T-cell (primary cell): ENCODE results near the gene ARPC5. TPM values are rescaled to one million over a fixed set of nuclear protein-coding genes. Genes with fewer than 3 reads are reported as not detected.
"Not testable (repeated sequence)": the region's sequence is repeated elsewhere in the genome, so short reads cannot be mapped to it uniquely, and the experiment has no call there.

ENCODE experiments used
- ATAC-seq, 4 experiments: fragments of 200-7000 bp in 3 of 4; fragments of 150-1000 bp in 1 of 4; cut with Tn5 transposase; replicated peaks in 1 of 4; 1 replicate in 3 of 4; 2 replicates in 1 of 4; pipeline ENCODE4 v1.10.0; 2021; ENCODE audit warnings: moderate library complexity in 3 of 4, mild to moderate bottlenecking in 2 of 4, moderate number of reproducible peaks in 1 of 4
- CTCF ChIA-PET, 2 donors: fragments of 300-600 bp; sonication (Branson Sonifier 250); formaldehyde crosslinking; loops; one replicate each; lab custom pipeline; 2022; ENCODE audit warnings: antibody characterized with exemption in 2 of 2; lab: Charles Lee
- POLR2A ChIA-PET, 2 donors: fragments of 300-600 bp; sonication (Branson Sonifier 250); formaldehyde crosslinking; loops; one replicate each; lab custom pipeline; 2022; ENCODE audit warnings: antibody characterized with exemption in 2 of 2; lab: Charles Lee
- DNase-seq, 35 experiments: peaks; one replicate each; pipeline versions ENCODE4 v3.0.0 to v3.0.0-alpha.2; 2013 to 2023
- H3K27ac ChIP-seq: one replicate; pipeline ENCODE4 v1.5.1; 2013; ENCODE audit warnings: low read length
- H3K27me3 ChIP-seq, 2 experiments: replicated peaks in 1 of 2; 1 replicate in 1 of 2; 2 replicates in 1 of 2; pipeline versions ENCODE4 v1.6.1 to v1.7.0; 2013; ENCODE audit warnings: low read length in 1 of 2, mixed read lengths in 1 of 2; ENCODE audit not compliant: control insufficient read depth in 2 of 2, insufficient read depth in 2 of 2; ENCODE audit errors: extremely low read depth in 1 of 2
- H3K36me3 ChIP-seq, 2 donors: 1 replicate in 1 of 2; 2 replicates in 1 of 2; pipeline versions ENCODE4 v1.6.1 to v1.7.0; 2013; ENCODE audit warnings: low read length in 1 of 2; ENCODE audit not compliant: control insufficient read depth in 2 of 2, insufficient read depth in 1 of 2; ENCODE audit errors: extremely low read depth in 1 of 2
- H3K4me1 ChIP-seq, 2 experiments: 1 replicate in 1 of 2; 2 replicates in 1 of 2; pipeline versions ENCODE4 v1.6.1 to v1.7.0; 2013; ENCODE audit warnings: low read length in 2 of 2, mixed read lengths in 1 of 2; ENCODE audit not compliant: insufficient read depth in 2 of 2, control insufficient read depth in 1 of 2; ENCODE audit errors: extremely low read depth in 1 of 2
- H3K4me3 ChIP-seq, 2 donors: 1 replicate in 1 of 2; 2 replicates in 1 of 2; pipeline versions ENCODE4 v1.5.1 to v1.7.0; 2013; ENCODE audit warnings: mild to moderate bottlenecking in 2 of 2, low read length in 1 of 2, moderate library complexity in 1 of 2; ENCODE audit not compliant: control insufficient read depth in 1 of 2; ENCODE audit errors: extremely low read depth in 1 of 2
- H3K9me3 ChIP-seq: 2 replicates; pipeline ENCODE4 v1.7.0; 2013
- H3K27ac Mint-ChIP-seq, 2 donors: one replicate each; pipeline ENCODE4 v1.8.0; 2020 to 2021; ENCODE audit warnings: mild to moderate bottlenecking in 2 of 2, mixed read lengths in 2 of 2
- H3K27me3 Mint-ChIP-seq, 2 donors: one replicate each; pipeline ENCODE4 v1.8.0; 2021 to 2022; ENCODE audit warnings: mixed read lengths in 2 of 2
- H3K36me3 Mint-ChIP-seq: one replicate; pipeline ENCODE4 v1.8.0; 2021; ENCODE audit warnings: mixed read lengths
- H3K4me1 Mint-ChIP-seq, 3 donors: one replicate each; pipeline ENCODE4 v1.8.0; 2020 to 2022; ENCODE audit warnings: mixed read lengths in 3 of 3, mild to moderate bottlenecking in 1 of 3
- H3K4me3 Mint-ChIP-seq, 3 donors: one replicate each; pipeline ENCODE4 v1.8.0; 2020 to 2022; ENCODE audit warnings: mild to moderate bottlenecking in 3 of 3, mixed read lengths in 3 of 3, moderate library complexity in 3 of 3
- H3K9me3 Mint-ChIP-seq, 3 donors: one replicate each; pipeline ENCODE4 v1.8.0; 2020 to 2022; ENCODE audit warnings: mixed read lengths in 3 of 3
- WGBS: methylation state at CpG from one replicate; pipeline ENCODE4 v1.1.5; 2013; ENCODE audit warnings: missing lambda C conversion rate; ENCODE audit not compliant: insufficient coverage; 5-methylcytosine and 5-hydroxymethylcytosine counted together
- total RNA-seq, 35 experiments: library from RNA in 6 of 35; stranded (reverse) in 6 of 35; fragments of 120-200 nt in 1 of 35; gene quantifications; one replicate each; pipeline versions ENCODE4 v1.2.1 to v1.2.4 and lab custom pipeline; 2013 to 2026

ARPC5 gene
- total RNA-seq = 100 to 1,000 TPM in 3 of 5 donors, 10 to 100 TPM in 2; 69.8 to 116 (median 106) TPM
- 258 TPM for total RNA-seq (2013)
- total RNA-seq (lab: John Stamatoyannopoulos, UW) = 76.9 to 227 (median 163) reads per million in 29 experiments

GRCh38 chr1:183635606-183636333 is at the start of gene ARPC5:
TSS of gene ARPC5 (minus strand) at chr1:183635783. CDS start at chr1:183635659, 124 bp downstream.
- H3K9me3 Mint-ChIP-seq = no peaks in the 10 kb centered on the region
- H3K9me3 ChIP-seq = no peaks in the 10 kb centered on the region
- under 1% methylated on average over 60 of the region's 65 CpGs for WGBS
- H3K4me1 Mint-ChIP-seq = peaks cover 42 to 55% (median 54%) of the 10 kb centered on the region in 3 donors
- ATAC-seq (peak; percentile 90 to 93 (median 93)), DNase-seq (peak; percentile 85 to 98 (median 90))
- H3K4me1 ChIP-seq = peaks cover 11 to 31% of the 10 kb centered on the region in 2 experiments
- peak within 1 kb of the TSS; percentile 84 to 97 for H3K4me3 ChIP-seq
- peak within 1 kb of the TSS; percentile 68 for H3K27ac ChIP-seq
- ChIA-PET POLR2A (no interaction called here), CTCF (interaction anchor here (0.5 to 1.3 kb wide), 3 partner anchors 9 to 1410 kb away, joined by 3 read pairs; no protein-coding TSS in a partner anchor)
- no peaks in the 10 kb centered on the region for H3K27me3 ChIP-seq
- peaks cover 2% of the 10 kb centered on the region for H3K36me3 Mint-ChIP-seq
- H3K4me3 Mint-ChIP-seq = peak within 1 kb of the TSS; percentile 99 to 100 (median 100)
- H3K27ac Mint-ChIP-seq = peak within 1 kb of the TSS; percentile 99
- H3K36me3 ChIP-seq = peaks cover 0 to 9% of the 10 kb centered on the region in 2 donors
- peaks cover 0 to 2% of the 10 kb centered on the region in 2 donors for H3K27me3 Mint-ChIP-seq

- Histone ChIP-seq H3K9me3 (no peaks in the 10 kb centered on the region), H3K27me3 (peaks cover 0 to 8% of the 10 kb centered on the region in 2 experiments), H3K36me3 (no peaks in the 10 kb centered on the region), H3K4me3 (no peak overlapping the region), H3K27ac (no peak overlapping the region), H3K4me1 (no peaks in the 10 kb centered on the region)
- ATAC-seq (peak; percentile 56 to 63 (median 58)), DNase-seq (peak in 10 of 35 experiments; percentile 4 to 72 (median 16))
- Mint-ChIP-seq H3K27me3 (peaks cover 0 to 10% of the 10 kb centered on the region in 2 donors), H3K4me1 (no peaks in the 10 kb centered on the region), H3K4me3 (no peak overlapping the region), H3K27ac (no peak overlapping the region), H3K9me3 (no peaks in the 10 kb centered on the region), H3K36me3 (peaks cover under 1% of the 10 kb centered on the region)
- POLR2A ChIA-PET = interaction anchor here (0.6 kb wide), 2 partner anchors 9 to 823 kb away, joined by 4 read pairs; no protein-coding TSS in a partner anchor
- no CpG with 5 or more reads among the region's 3 CpGs for WGBS
- CTCF ChIA-PET = interaction anchor here (0.5 to 2.5 kb wide), 42 partner anchors 9 to 1397 kb away, joined by 3 to 40 read pairs (median 4); partner anchors contain the start of genes APOBEC4 (in 1 of the 2), SMG7 (in 1 of the 2) and TSEN15 (in 1 of the 2)
Observed at GRCh38 chr1:183685112-183685713, 49.6 kb upstream of the ARPC5 start.

- peaks cover 0 to 11% of the 10 kb centered on the region in 2 donors for H3K27me3 Mint-ChIP-seq
Observed at GRCh38 chr1:183679363-183679762, 43.8 kb upstream of the ARPC5 start.

GRCh38 chr1:183678819-183679218 is 43.2 kb upstream of the ARPC5 start:
- Mint-ChIP-seq H3K36me3 (peaks cover 9% of the 10 kb centered on the region), H3K4me3 (no peak overlapping the region), H3K27ac (no peak overlapping the region), H3K4me1 (no peaks in the 10 kb centered on the region), H3K9me3 (no peaks in the 10 kb centered on the region), H3K27me3 (peaks cover 0 to 8% of the 10 kb centered on the region in 2 donors)
- ChIA-PET POLR2A (no interaction called here), CTCF (no interaction called here)
- H3K27ac ChIP-seq = no peak overlapping the region
- no peaks in the 10 kb centered on the region for H3K9me3 ChIP-seq
- no CpG with 5 or more reads among the region's 3 CpGs for WGBS
- no peak overlapping the region for H3K4me3 ChIP-seq
- H3K4me1 ChIP-seq = no peaks in the 10 kb centered on the region
- H3K27me3 ChIP-seq = no peaks in the 10 kb centered on the region
- no peaks in the 10 kb centered on the region for H3K36me3 ChIP-seq
- DNase-seq (no peak), ATAC-seq (no peak)

More at GRCh38 chr1:183679363-183679762, 43.8 kb upstream of the ARPC5 start:
- H3K36me3 ChIP-seq, ATAC-seq, H3K4me1 Mint-ChIP-seq, H3K4me3 ChIP-seq, H3K9me3 Mint-ChIP-seq, H3K36me3 Mint-ChIP-seq, H3K9me3 ChIP-seq, H3K27ac Mint-ChIP-seq, CTCF ChIA-PET, H3K4me1 ChIP-seq, H3K27me3 ChIP-seq, DNase-seq, POLR2A ChIA-PET, H3K27ac ChIP-seq, H3K4me3 Mint-ChIP-seq: not testable (repeated sequence)
- WGBS = no CpG with 5 or more reads among the region's 4 CpGs

GRCh38 chr1:183676586-183677189 is 41.1 kb upstream of the ARPC5 start:
- Mint-ChIP-seq H3K36me3 (peaks cover 9% of the 10 kb centered on the region), H3K27me3 (peaks cover 3% of the 10 kb centered on the region in 2 donors), H3K4me3 (no peak overlapping the region), H3K4me1 (no peaks in the 10 kb centered on the region), H3K9me3 (no peaks in the 10 kb centered on the region), H3K27ac (no peak overlapping the region)
- H3K27me3 ChIP-seq = no peaks in the 10 kb centered on the region
- no peaks in the 10 kb centered on the region for H3K4me1 ChIP-seq
- H3K36me3 ChIP-seq = no peaks in the 10 kb centered on the region
- CTCF ChIA-PET = interaction anchor here (0.6 to 3.2 kb wide), 2 partner anchors 8 to 99 kb away, joined by 8 to 18 read pairs; no protein-coding TSS in a partner anchor
- no CpG with 5 or more reads among the region's 2 CpGs for WGBS
- DNase-seq (no peak), ATAC-seq (no peak)
- H3K4me3 ChIP-seq = no peak overlapping the region
- no peak overlapping the region for H3K27ac ChIP-seq
- H3K9me3 ChIP-seq = no peaks in the 10 kb centered on the region
- POLR2A ChIA-PET = no interaction called here
